Hypothalamus (tissue), 51 donors: Measurements from ENCODE around the gene NAA20.
A peak's percentile ranks its signal among the peaks of the same experiment; 100 is the strongest.

Experiments
- DNase-seq, 51 donors: peaks; one replicate each; lab custom pipeline; 2025; lab: John Stamatoyannopoulos, UW

Gene NAA20

DNA sequence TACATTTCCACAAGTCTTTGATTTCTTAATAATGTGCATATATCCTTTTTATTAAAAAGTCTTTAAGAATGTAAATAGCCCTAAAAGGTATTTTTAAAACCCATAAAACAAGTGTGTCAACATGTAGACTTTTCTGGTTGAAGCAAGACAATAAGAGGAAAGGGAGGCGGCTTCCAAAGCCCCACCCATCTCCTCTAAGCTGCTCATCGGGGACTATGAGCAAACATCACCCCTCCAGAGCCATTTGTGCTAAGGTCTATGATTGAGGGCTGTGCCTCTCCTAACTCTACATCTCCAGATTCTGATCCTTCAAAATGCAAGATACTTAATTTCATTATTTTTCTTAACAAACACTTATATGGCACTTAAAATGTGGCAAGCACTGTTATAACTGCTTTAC, 2.5 kb upstream of the NAA20 start:
- no peak for DNase-seq

DNA sequence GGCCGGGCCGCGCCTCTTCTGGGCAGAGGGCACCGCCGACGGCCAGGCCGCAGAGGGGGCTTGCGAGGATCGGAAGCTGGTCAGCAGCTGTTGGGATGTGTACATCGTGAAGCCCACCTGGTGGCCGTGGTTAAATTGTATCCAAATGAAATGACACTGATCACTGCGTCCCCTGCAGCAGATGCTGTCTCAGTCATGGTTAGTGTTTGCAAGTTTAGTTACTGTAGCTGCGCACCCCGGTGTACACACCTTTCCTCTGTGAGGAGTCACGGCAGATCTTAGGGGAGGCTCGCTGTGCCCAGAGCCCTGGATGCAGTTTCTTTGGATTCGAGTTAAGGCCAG, 653 bp downstream of the NAA20 start:
- DNase-seq: no peak

DNA sequence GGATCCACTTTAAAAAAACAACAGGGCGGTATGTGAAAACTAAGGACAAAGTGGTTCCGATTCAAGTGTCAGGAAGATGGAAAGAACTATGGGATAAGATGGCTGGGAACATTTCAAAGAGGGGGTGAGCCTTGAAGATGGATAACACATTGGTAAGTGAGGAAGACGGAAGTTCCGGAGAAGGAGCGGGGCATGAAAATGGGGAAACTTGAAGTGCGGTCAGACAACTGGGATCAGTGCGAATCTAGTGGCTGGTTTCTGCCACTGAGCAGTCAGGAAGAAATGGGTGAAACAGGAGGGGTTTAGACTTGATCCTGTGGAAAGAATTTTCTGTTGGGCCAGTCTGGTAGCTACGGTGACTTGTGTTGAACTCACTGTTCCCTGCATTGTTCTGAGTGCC, 1.2 kb downstream of the NAA20 start:
- no peak for DNase-seq

DNA sequence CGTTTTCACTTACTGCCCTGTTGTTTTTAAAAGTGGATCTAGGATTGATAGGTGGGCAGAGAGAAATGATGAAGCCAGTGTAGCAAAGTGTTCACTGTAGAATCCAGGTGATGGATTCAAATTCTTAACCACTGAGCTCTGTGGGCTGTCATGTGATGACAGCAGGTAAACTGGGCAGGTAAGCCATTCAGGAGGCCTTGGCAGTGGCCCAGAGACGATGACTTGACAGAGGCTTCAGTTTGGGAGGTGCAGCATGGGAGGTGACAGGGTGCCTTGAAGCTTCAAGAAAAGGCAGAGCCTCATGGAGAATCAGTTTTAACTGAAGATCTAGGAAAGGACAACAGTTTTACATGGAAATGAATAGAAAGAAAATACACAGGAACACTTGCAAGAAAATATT, 2.0 kb downstream of the NAA20 start:
- no peak for DNase-seq

DNA sequence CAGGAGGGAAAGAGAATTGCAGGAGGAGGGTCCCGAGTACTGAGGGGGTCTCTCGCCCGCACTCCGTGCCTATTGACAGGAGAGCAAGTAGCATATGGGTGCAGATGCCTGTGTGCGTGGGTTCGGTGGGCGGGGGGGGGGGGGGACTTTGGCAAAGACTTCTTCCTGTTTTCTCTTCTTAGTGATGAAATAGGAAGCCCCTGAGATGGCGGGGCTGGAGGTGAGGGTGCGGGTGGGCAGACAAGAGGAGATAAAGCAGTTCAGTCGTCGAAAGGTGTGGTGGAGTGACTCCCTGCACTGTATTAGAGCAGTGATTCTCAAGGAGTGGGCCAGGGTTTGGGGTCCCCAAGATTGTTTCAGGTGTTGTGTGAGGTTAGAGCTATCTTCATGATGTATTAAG, 3.7 kb downstream of the NAA20 start:
- no peak for DNase-seq

DNA sequence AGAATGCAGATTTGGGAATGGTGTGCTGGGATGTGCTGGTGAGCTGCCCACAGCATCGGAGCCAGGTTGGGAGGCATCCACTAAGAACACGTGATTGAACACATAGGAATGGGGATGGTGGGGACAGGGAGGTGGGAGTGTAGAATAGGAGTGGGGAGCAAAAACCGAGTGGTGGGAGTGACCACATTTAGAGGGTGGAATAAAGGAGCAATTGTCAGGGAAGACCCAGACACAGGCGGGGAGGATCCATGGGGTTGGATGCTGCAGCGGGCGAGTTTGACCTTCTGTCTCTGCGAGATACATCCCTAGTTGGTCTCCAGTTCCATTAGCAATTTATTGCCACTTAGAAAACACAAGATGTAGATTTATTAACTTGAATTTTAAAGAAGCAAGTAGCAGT, 4.7 kb downstream of the NAA20 start:
- no peak for DNase-seq

DNA sequence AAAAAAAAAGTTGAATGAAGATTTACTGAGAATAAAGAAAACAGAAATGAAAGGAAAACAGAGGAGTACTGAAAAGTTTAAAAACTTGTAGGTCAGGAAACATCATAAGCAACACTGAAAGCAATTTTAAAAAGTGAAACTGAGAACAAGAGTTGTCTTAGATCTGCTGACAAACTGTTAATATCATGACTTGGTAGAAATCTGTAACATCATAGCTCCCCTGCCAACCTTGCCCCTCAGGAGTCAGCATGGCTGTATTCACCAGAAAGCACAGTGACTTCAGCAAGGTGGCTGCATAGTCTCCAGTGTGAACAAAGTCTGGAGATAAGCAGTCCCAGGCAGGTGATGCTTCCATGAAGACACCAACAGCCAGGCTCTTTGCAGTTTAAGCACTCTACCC, 5.3 kb downstream of the NAA20 start:
- DNase-seq: no peak

DNA sequence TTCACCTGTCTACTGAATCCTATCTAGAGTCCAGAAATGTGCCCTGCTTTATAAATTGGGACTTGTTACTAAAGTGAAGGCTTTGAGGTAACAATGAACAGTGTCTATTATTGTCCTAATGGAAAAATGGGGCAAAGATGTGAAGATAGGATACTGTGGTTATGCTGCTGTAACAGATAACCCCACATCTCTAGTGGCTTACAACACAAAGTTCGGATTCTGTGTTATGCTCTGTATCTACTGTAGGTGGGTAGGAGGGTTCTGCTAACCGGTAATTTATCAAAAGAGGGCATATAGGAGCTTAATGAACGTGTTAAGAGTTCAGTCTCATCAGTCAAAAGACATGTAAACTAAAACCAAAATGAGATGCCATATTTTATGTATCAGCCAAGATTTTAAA, 6.2 kb downstream of the NAA20 start:
- DNase-seq: no peak

DNA sequence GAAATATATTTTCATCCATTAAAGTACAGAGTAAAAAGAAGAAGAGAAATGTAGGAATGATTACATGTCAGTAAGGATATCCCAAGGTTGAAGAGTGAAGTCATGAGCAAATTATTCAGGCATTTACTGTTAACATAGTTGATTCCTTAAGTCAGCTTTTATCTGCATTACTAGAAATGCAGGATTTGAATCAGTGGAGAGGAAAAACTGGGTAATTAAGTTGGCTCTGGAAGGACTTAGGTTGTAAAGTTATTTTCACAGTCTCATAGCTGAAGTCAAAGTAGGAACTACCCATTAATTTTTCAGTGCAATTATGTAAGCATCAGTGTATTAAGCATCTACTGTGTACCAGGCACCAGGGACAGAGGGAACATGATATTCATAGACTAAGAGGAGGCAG, 7.8 kb downstream of the NAA20 start:
- no peak for DNase-seq

DNA sequence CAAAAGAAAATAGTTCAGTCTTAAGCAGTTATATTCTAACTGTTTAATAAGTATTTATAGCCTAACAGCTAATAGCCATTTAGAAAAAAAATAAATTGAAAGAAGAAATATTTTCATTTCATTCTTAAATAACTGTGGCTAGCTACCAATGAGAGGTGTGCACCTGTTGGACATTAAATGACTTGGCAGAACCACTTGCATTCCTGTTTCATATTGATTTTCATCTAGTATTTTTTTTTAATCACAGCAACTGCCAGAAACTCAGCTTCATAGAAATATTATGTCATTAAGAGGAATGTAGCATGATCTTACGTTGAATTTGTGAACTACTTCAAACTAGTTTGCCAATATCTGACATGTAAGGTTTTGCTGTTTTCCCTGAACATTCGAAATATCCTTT, 10.1 kb downstream of the NAA20 start:
- DNase-seq: no peak

DNA sequence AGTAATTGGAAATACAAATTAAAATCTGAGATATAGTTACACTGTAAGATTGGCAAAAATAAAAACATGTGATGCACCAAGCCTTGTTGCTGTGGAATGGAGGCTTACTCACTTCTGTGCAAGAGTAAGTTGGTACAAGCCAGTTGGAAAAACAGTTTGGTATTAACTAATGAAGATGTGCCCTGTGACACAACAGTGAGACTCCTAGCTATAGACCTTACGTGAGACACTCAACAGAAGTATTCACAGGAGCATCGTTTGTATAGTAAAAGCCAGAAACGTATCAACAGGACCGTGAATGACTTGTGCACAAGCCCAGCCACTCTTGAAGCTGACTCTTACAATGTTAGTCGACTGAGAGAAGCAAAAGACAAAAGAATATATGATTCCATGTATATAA, 14.6 kb downstream of the NAA20 start:
- no peak for DNase-seq

DNA sequence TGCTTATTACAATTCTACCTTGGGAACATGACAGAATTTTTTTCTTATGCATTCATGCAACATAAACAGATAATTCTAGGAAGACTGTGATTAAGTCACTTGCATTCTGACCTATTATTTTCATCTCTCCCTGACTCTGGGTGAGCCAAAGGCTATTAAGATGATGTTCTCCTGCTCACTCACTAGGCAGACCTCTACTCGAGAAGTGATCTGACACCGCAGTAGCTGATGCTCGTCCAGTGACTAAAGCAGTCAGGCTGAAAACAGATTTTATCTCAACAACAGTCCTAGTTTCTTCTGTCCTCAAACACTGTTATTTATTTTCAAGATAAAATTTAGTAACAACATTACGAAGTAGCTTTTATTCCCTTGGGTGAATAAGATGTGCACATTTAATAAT, 17.3 kb downstream of the NAA20 start:
- DNase-seq: no peak

DNA sequence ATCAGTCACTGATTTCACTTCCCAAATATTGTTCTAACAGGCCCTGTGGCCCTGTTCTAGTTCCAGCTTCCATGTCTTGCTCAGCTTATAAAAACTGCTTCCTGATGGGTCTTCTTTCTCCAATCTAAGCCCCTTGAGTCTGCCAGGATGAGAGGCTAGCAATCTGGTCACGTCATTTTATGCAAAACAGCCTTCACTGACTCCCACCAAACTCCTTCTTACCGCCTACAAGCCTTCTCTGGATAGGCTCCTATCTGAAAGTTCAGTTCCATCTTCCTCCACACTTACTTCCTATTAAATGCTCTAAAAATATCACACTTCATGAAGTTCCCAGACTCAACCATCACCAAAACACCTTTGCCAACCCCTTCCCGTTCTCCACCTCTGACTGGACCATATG, 19.6 kb downstream of the NAA20 start:
- DNase-seq: peak in 1 of 51 donors; percentile 6

DNA sequence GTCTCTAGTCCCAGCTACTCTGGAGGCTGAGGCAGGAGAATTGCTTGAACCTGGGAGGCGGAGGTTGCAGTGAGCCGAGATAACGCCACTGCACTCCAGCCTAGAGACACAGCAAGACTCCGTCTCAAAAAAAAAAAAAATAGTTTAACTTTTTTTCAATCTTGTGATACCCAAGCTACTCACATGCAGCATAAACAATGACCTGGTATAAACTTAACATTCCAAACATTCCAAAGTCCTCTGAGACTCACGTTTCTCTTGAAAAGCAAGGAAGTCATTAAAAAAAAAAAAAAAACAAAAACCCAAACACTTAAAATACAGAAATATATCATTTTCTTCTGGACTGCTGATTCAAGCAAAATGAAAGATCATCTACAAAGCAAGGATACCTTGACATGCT, 20.8 kb downstream of the NAA20 start:
- no peak for DNase-seq

DNA sequence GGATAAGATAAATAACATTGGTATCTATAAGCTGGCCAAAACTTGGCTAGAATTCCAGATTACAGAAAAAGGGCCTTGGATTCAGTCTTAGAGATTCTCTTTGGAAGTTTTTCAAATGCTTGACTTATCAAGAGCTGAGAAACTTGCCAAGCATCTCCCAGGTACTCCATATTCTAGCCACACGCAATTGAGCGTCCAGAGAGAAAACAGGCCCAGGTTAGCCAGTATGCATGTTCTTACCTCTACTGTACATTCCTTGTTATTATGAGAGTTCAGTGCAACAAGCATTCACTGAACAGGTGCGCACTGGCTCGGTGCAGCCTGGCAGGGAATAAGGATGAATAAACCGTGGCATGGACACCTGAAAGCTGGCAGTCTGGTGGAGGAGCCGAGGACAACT, 21.4 kb downstream of the NAA20 start:
- DNase-seq: no peak

DNA sequence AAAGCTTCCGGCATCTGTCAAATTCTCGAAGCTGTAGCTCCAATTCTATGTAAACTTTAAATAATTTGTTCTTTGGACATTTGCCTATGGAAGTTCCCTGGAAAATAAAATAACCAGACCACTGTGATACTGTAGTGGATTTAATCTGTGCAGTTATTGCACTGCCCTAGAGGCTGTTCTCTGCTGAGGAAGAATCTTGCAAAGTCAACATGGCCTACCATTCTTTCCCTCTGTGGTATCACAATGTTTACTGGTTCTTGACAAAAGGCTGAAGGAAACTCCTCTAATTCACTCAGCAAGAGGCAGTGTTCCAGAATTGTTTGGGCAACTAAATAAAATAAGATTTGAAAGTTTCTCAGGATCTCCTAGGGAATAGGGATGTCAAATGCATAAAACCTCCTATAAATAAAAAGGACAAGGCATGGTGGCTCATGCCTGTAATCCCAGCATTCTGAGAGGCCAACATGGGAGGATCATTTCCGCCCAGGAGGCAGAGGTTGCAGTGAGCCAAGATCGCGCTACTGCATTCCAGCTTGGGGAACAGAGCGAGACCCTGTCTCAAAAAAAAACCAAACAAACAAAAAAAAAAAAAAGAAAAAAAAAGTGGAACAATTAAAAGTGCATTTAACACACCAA, 22.7 kb downstream of the NAA20 start:
- DNase-seq: no peak

DNA sequence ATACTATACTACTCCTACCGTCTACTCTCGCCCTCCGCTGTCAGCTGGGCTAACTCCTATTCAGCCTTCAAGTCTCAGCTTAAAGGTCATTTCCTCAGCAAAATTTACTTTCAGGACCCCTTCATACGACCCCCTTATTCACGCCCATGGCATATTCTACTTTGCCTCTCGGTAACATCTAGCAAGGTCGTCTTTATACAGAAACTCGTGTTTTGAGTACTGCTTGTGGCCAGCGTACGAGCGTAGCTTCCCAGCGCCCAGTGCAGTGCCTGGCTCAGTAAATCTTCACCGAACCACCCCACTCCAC, 34.6 kb downstream of the NAA20 start:
- no peak for DNase-seq

DNA sequence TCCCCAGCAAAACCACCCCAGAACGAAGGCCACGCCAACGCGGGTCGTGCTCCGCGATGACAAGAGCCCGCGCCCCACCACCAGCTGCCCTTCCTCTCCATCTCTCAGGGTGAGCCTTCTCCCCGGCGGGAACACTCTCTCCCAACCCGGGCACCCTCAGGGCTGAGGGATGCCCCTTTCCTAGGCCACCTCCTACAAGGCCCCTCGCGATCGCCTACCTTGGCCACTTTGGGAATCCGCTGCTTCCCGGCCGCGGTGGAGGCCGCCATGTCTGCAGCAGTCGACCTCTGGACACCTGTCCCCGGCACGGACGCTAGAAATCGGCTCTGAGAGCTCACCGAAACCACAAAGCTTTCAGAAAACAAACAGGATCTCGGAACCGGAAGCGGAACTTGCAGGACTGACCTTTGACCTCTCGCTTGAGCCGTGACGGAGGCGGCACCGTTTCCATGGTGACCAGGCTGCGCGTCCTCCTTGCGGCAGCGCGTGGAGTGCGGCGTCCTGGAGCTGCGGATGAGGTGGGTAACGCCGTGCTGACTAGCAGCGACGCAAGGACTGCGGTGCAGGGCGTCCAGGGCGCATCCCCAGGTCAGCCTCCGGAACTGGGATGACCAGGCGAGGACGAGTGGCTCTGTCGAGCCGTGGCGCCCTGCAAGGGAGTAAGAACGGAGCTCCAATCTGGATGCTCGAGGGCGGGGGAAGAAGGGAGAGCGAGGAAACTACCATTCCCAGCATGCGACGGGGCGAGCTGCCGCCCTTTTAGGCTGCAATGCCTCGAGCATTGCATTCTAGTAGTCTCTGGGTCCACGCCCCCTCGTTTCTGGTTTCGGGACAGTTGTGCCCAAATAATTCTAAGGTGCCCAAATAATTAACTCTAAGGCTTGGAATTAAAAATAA, 35.2 kb downstream of the NAA20 start, which contains the start of the genes CFAP61 and CRNKL1:
TSS of gene CFAP61 (plus strand) at position 459 of the 897 bp plus-strand sequence. CDS start 4,122 bp downstream, outside the sequence.
TSS of gene CRNKL1 (minus strand) at position 393 of the 897 bp plus-strand sequence. CDS start at position 269, 124 bp downstream.
- DNase-seq: peak; percentile 62 to 99 (median 93)

DNA sequence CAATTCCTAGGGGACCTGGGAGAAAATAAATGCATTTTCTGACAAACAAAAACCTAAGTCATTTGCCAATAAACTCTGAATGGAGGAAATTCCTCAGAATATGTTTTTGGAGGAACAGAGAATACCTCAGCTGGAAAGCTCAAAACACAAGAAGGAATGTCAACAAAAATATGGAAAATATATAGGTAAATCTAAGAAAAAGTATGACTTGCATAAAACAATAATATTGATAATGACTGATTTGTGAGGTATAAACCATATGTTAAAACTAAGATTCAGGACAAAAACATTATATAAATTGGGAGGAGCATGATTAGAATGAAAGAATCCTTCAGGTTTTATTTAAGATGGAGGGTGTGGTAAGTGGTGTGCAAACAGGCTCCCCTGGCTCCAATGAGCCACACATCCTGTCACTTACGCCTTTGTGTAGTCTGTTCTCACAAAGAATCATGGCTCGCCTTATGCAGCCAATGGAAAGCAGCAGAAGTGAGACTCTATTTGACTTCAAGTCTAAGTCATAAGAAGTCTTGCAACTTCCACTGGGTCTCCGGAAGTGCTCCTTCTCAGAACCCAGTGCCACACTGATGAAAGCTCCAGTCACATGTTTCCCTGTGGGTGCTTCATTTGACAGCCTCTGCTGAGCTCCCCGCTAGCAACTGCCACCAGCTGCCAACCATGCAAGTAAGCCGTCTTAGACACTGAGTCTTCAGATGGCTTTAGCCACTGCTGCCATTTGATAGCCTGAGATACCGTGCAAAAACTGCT, 43.3 kb downstream of the NAA20 start:
- no peak for DNase-seq

DNA sequence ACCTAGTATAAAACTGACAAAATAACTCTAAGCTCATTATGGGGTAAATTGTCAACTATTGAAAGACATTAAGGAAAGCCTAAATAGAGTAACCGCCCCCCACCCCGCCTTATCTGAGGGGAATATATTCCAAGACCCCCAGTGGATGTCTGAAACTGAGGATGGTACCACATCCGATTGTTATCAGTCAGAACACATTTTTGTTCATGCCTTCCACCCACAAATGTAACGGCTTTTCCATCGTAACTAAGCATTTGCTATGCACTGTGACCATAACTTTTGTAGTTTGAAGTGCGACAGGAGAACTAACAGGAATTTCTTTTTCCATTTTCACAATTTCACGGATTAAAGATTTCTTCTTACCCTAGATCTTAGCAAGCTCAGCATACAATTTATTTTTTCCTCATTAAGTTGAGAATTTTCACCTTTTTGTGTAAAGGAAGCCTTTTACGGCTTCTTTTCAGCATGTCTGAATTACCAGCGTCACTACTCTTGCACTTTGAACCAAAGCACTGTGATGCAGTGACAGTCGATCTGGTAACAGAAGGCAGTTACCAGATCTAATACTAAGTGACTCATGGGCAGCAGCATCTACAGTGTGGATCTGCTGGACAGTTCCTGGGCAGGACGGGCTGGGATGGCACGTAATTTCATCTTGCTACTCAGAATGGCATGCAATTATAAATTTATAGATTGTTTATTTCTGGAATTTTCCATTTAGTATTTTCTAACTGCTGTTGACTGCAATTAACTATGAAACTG, 47.0 kb downstream of the NAA20 start:
- no peak for DNase-seq

DNA sequence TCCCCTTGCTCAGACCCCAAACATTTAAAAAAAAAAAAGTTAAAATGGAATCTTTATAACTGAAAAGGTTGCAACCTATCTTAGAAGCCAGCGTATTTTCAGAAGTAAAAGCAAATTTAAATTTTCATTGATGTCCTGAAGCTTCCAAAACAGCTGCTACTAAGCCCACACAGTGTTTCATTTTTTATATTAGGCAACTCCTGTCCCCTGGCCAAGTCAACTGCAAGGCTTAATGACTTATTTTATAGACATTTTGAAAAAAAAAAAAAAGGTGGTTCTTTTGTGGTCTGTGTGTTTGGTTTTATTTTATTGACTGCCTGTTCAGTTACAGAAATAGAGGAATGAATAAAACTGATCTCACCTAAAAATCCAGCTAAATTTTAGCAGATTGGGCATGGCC, 48.2 kb downstream of the NAA20 start:
- DNase-seq: no peak
